GM19468 (cell line): ENCODE data around the gene HMGCS2.

Experiments
- ATAC-seq: cut with Tn5 transposase; IDR thresholded peaks from one replicate; pipeline ENCODE4 v1.9.1; 2021; ENCODE audit warnings: mild to moderate bottlenecking, moderate library complexity, moderate number of reproducible peaks; ENCODE audit not compliant: unreplicated experiment; ENCODE audit errors: extremely low read depth

The HMGCS2 gene

GRCh38 chr1:119766374-119766794 lies 2.3 kb downstream of the HMGCS2 start:
- ATAC-seq, result no peak

GRCh38 chr1:119764220-119764619 lies 4.5 kb downstream of the HMGCS2 start:
- no peak for ATAC-seq

GRCh38 chr1:119762953-119763352 lies 5.8 kb downstream of the HMGCS2 start:
- no peak for ATAC-seq

- ATAC-seq, result no peak
Measured at GRCh38 chr1:119762409-119762808, 6.3 kb downstream of the HMGCS2 start.

- no peak for ATAC-seq
Measured at GRCh38 chr1:119758584-119758983, 10.1 kb downstream of the HMGCS2 start.

- no peak for ATAC-seq
Measured at GRCh38 chr1:119752592-119752991, 16.1 kb downstream of the HMGCS2 start.

- ATAC-seq, result no peak
Measured at GRCh38 chr1:119748040-119748439, 20.7 kb downstream of the HMGCS2 start.

- no peak for ATAC-seq
Measured at GRCh38 chr1:119747451-119747850, 21.3 kb downstream of the HMGCS2 start.

GRCh38 chr1:119745034-119745433 lies 23.7 kb downstream of the HMGCS2 start:
- ATAC-seq, result no peak

- no peak for ATAC-seq
Measured at GRCh38 chr1:119744598-119744942, 24.1 kb downstream of the HMGCS2 start.

- no peak for ATAC-seq
Measured at GRCh38 chr1:119743776-119744597, 24.7 kb downstream of the HMGCS2 start.

GRCh38 chr1:119743308-119743707 lies 25.4 kb downstream of the HMGCS2 start:
- no peak for ATAC-seq

- no peak for ATAC-seq
Measured at GRCh38 chr1:119742677-119743076, 26.0 kb downstream of the HMGCS2 start.

GRCh38 chr1:119742202-119742601 lies 26.5 kb downstream of the HMGCS2 start:
- ATAC-seq, result no peak

GRCh38 chr1:119740896-119741780 lies 27.6 kb downstream of the HMGCS2 start:
- ATAC-seq, result no peak

- no peak for ATAC-seq
Measured at GRCh38 chr1:119740261-119740660, 28.4 kb downstream of the HMGCS2 start.

- ATAC-seq, result no peak
Measured at GRCh38 chr1:119739150-119739549, 29.6 kb downstream of the HMGCS2 start.

- no peak for ATAC-seq
Measured at GRCh38 chr1:119738100-119738720, 30.5 kb downstream of the HMGCS2 start.

GRCh38 chr1:119737040-119737682 lies 31.5 kb downstream of the HMGCS2 start:
- ATAC-seq, result no peak

GRCh38 chr1:119736649-119737039 lies 32.1 kb downstream of the HMGCS2 start:
- no peak for ATAC-seq
